Gastrocnemius medialis (tissue), 4 donors: Measurements from ENCODE around the gene TMBIM1.

Experiments used
- CTCF ChIP-seq, 5 experiments: fragments of 450-650 bp in 3 of 5; fragments of 200-600 bp in 2 of 5; sonication (generic) in 2 of 5; IDR thresholded peaks in 4 of 5; conservative IDR thresholded peaks in 1 of 5; 1 replicate in 4 of 5; 2 replicates in 1 of 5; pipeline ENCODE4 v1.5.1; 2016 to 2019; ENCODE audit warnings: antibody characterized with exemption in 5 of 5, mild to moderate bottlenecking in 3 of 5, moderate library complexity in 3 of 5
- POLR2A ChIP-seq, 2 donors: fragments of 450-650 bp; IDR thresholded peaks; one replicate each; pipeline ENCODE4 v1.6.1; 2017; ENCODE audit warnings: antibody characterized with exemption in 2 of 2, mild to moderate bottlenecking in 2 of 2, moderate library complexity in 2 of 2

- TF ChIP-seq CTCF (IDR thresholded peaks at IDR 0.05 in 4 of 5, conservative IDR thresholded peaks at IDR 0.05 in 1 of 5) (no peak), POLR2A (IDR thresholded peaks at IDR 0.05) (no peak)
Observed at GRCh38 chr2:218238887-218239286, 53.4 kb downstream of the TMBIM1 start.
